Lower leg skin (tissue), 4 donors: ENCODE results near the gene TDRD9. TPM values are rescaled to one million over a fixed set of nuclear protein-coding genes. Genes with fewer than 3 reads are reported as not detected.
A peak's percentile ranks its signal among the peaks of the same experiment; 100 is the strongest.

ENCODE experiments used
- DNase-seq, 2 donors: peaks; one replicate each; pipeline ENCODE4 v3.0.0-alpha.2; 2019; ENCODE audit warnings: low spot score in 2 of 2
- H3K4me3 ChIP-seq: fragments of 200-600 bp; sonication (generic); 2 replicates; pipeline ENCODE4 v1.5.1; 2017; ENCODE audit warnings: mild to moderate bottlenecking, low read depth; ENCODE audit not compliant: poor library complexity, severe bottlenecking
- POLR2A ChIP-seq, 2 donors: fragments of 450-650 bp; IDR thresholded peaks; one replicate each; pipeline ENCODE4 v1.6.1; 2016 to 2017; ENCODE audit warnings: antibody characterized with exemption in 2 of 2, mild to moderate bottlenecking in 1 of 2, moderate library complexity in 1 of 2
- WGBS, 2 donors: methylation state at CpG; one replicate each; pipeline ENCODE4 v1.1.5; 2018; 5-methylcytosine and 5-hydroxymethylcytosine counted together
- intact Hi-C: fragments of 100-400 bp; cut with DNase I; formaldehyde crosslinking; loops from one replicate; pipeline ENCODE4 v1.15.0; 2023; ENCODE audit warnings: low total_unique reads
- total RNA-seq, 4 donors: library from RNA; depleted of rRNA; stranded (reverse); fragments of >200 nt; gene quantifications; one replicate each; pipeline ENCODE4 v1.1.0, GENCODE V29; 2016
- TF ChIP-seq, protein P1 (sequence below), 3 donors: fragments of 450-650 bp; IDR thresholded peaks; one replicate each; pipeline ENCODE4 v1.5.1; 2016; ENCODE audit warnings: antibody characterized with exemption in 3 of 3, mild to moderate bottlenecking in 3 of 3, moderate library complexity in 2 of 3

Gene TDRD9
- total RNA-seq, 4 donors from 2014 or later = 0.15 to 0.49 (median 0.16) TPM

DNA sequence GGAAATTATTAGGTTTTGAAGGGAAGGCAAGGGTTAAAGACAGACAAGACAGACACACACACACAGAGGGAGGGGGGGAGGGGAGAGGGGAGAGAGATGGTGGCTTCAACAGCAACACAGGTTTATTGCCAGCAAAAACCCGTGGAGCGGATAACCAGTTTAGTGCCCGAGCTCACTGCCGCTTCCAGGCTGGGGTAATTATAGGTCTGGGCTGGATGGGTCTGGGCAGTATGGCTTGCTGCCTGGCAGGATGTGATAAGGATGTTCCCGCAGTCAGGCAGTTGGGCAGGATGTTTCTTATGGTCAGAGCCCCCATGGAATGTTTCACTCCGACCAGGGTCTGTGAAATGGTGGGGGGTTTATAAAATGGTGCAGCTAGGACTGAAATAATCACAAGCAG is 4.4 kb upstream of the TDRD9 start:
- DNase-seq = peak in 1 of 2 donors; percentile 56
- intact Hi-C loops = no loop called here
- WGBS, 2 donors = 5 to 6% methylated on average over 6 of the region's 6 CpGs
- H3K4me3 ChIP-seq = no peak overlapping the region
- TF ChIP-seq POLR2A (IDR thresholded peaks at IDR 0.05) = no peak
- TF ChIP-seq, protein P1, sequence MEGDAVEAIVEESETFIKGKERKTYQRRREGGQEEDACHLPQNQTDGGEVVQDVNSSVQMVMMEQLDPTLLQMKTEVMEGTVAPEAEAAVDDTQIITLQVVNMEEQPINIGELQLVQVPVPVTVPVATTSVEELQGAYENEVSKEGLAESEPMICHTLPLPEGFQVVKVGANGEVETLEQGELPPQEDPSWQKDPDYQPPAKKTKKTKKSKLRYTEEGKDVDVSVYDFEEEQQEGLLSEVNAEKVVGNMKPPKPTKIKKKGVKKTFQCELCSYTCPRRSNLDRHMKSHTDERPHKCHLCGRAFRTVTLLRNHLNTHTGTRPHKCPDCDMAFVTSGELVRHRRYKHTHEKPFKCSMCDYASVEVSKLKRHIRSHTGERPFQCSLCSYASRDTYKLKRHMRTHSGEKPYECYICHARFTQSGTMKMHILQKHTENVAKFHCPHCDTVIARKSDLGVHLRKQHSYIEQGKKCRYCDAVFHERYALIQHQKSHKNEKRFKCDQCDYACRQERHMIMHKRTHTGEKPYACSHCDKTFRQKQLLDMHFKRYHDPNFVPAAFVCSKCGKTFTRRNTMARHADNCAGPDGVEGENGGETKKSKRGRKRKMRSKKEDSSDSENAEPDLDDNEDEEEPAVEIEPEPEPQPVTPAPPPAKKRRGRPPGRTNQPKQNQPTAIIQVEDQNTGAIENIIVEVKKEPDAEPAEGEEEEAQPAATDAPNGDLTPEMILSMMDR (IDR thresholded peaks at IDR 0.05) = no peak

DNA sequence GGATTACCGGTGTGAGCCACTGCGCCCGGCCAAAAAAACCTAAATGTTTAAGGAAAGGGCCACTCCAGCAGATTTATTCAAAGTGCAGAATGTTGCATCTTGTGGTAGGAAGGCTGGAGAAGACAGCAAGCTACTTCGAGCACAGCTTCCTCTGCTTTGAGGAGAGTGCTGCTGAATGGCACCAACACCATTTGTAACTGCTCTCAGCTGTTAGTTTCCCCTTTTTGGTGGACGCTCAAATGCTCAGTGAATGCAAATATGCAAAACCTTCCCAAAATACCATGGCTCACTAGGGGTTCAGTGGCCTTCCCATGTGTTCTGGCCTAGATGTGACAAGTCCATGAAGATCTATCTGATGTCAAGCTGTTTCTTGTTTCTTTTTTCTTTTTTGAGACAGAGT is 2.9 kb upstream of the TDRD9 start:
- intact Hi-C loops = no loop called here
- H3K4me3 ChIP-seq = no peak overlapping the region
- peak in 1 of 2 donors; percentile 60 for DNase-seq
- 73 to 87% methylated on average over 5 of the region's 5 CpGs for WGBS, 2 donors
- no peak for TF ChIP-seq POLR2A (IDR thresholded peaks at IDR 0.05)
- TF ChIP-seq, protein P1 (IDR thresholded peaks at IDR 0.05) = no peak

DNA sequence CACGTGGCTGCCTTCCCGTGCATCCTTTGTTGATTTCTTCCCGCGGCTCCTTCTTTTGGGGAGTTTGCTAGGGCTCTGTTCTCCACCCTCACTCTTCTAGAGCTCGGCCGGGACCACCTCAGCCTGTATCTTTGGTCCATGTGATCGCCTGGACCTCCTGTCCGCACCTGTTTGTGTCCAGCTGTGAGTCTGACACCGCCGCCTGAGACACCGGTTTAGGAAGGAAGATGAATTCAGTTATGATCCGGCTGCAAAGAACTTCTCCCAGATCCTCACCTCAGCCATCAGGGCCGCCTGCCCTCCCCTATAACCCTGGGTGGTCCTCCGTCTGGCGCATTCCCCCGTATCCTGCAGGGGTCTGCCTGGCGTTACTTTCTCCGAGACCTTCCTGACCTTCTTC is 690 bp upstream of the TDRD9 start:
- H3K4me3 ChIP-seq = no peak overlapping the region
- intact Hi-C loops = no loop called here
- TF ChIP-seq, protein P1 (IDR thresholded peaks at IDR 0.05) = no peak
- TF ChIP-seq POLR2A (IDR thresholded peaks at IDR 0.05) = no peak
- DNase-seq = peak in 1 of 2 donors; percentile 72
- WGBS, 2 donors = 93 to 96% methylated on average over 18 of the region's 18 CpGs

DNA sequence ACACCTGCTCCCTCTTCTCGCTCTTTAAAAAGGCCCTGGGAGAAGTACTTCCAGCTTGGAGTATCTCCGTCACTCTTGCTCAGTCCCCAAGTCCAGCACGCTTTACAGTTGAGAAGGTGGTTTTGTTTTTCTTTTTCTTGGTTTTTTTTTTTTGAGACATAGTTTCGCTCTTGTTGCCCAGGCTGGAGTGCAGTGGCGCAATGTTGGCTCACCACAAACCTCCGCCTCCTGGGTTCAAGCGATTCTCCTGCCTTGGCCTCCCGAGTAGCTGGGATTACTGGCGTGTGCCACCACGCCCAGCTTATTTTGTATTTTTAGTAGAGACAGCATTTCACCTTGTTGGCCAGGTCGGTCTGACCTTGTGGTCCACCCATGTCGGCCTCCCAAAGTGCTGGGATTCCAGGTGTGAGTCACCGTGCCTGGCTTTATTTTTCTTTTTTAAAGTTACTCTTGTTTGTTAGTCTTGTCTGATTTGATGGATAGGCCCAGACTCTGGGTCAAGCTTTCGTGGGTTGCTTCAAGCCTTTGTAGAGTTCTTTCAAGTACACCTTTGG is 1.9 kb downstream of the TDRD9 start:
- no peak overlapping the region for H3K4me3 ChIP-seq
- DNase-seq = peak in 1 of 2 donors; percentile 74
- intact Hi-C loops = no loop called here
- TF ChIP-seq, protein P1 (IDR thresholded peaks at IDR 0.05) = no peak
- no peak for TF ChIP-seq POLR2A (IDR thresholded peaks at IDR 0.05)
- WGBS, 2 donors = 83% methylated on average over 14 of the region's 14 CpGs

DNA sequence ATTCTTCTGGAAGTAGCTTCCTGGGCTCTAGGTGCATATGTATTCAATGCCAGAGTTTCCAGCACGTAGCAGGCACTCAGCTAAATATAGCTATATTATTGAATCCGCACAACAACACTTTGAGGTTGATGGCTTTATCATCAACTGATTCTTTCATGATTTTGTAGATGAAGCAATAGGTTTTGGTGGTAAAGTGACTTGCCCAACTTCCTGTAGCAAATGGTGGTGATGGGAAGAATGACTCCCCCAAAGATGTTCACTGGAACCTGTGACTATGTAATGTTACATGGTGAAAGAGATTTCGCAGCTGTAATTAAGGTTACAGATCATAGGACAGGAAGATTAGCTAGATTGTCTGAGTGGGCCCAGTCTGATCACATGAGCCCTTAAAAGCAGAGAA is 3.2 kb downstream of the TDRD9 start:
- no peak for TF ChIP-seq POLR2A (IDR thresholded peaks at IDR 0.05)
- TF ChIP-seq, protein P1 (IDR thresholded peaks at IDR 0.05) = no peak
- 70 to 91% methylated on average over 3 of the region's 3 CpGs for WGBS, 2 donors
- intact Hi-C loops = no loop called here

More for the DNA sequence above, 3.2 kb downstream of the TDRD9 start:
- DNase-seq = no peak
- no peak overlapping the region for H3K4me3 ChIP-seq
